A673 (cell line): ENCODE results near the gene ZBTB1. TPM values are rescaled to one million over a fixed set of nuclear protein-coding genes. Genes with fewer than 3 reads are reported as not detected.

Experiments
- BruUV-seq: library from RNA; stranded (reverse); fragments of 400-500 nt; replicated peaks from 2 replicates; lab custom pipeline; 2021; lab: Mats Ljungman, UMichigan
- CTCF ChIA-PET: fragments of 300-600 bp; sonication (Branson Sonifier 250); formaldehyde crosslinking; loops from one replicate; lab custom pipeline; 2022; ENCODE audit warnings: antibody characterized with exemption; lab: Charles Lee
- POLR2A ChIA-PET: fragments of 300-600 bp; sonication (Branson Sonifier 250); formaldehyde crosslinking; loops from one replicate; lab custom pipeline; 2022; ENCODE audit warnings: antibody characterized with exemption; ENCODE audit not compliant: low non-redundant PET; lab: Charles Lee
- DNase-seq: peaks from one replicate; pipeline ENCODE4 v3.0.0-alpha.2; 2015; ENCODE audit warnings: low spot score
- H3K27ac ChIP-seq: fragments of 200-600 bp; sonication (generic); 2 replicates; pipeline ENCODE4 v1.5.1; 2016; ENCODE audit warnings: mixed run types, low read depth, mild to moderate bottlenecking, mixed read lengths, antibody characterized with exemption, low read length; ENCODE audit not compliant: poor library complexity, severe bottlenecking
- H3K27me3 ChIP-seq: fragments of 200-600 bp; sonication (generic); replicated peaks from 2 replicates; pipeline ENCODE4 v1.6.1; 2017; ENCODE audit warnings: mixed run types, low read depth, mild to moderate bottlenecking, mixed read lengths, antibody characterized with exemption, low read length; ENCODE audit not compliant: insufficient read depth, poor library complexity
- H3K36me3 ChIP-seq: fragments of 200-600 bp; sonication (generic); 2 replicates; pipeline ENCODE4 v1.6.1; 2016; ENCODE audit warnings: mixed run types, mild to moderate bottlenecking, mixed read lengths, antibody characterized with exemption, low read length; ENCODE audit not compliant: insufficient read depth, poor library complexity, severe bottlenecking
- H3K4me1 ChIP-seq: fragments of 200-600 bp; sonication (generic); 2 replicates; pipeline ENCODE4 v1.6.1; 2017; ENCODE audit warnings: mixed run types, mild to moderate bottlenecking, mixed read lengths, antibody characterized with exemption, low read length; ENCODE audit not compliant: insufficient read depth, poor library complexity, severe bottlenecking
- H3K4me3 ChIP-seq: fragments of 200-600 bp; sonication (generic); 2 replicates; pipeline ENCODE4 v1.5.1; 2016; ENCODE audit warnings: low read depth, mixed run types, mild to moderate bottlenecking, mixed read lengths, low read length; ENCODE audit not compliant: poor library complexity, severe bottlenecking
- H3K9me3 ChIP-seq: fragments of 200-600 bp; sonication (generic); 2 replicates; pipeline ENCODE4 v1.6.1; 2016; ENCODE audit warnings: mixed run types, low read depth, mild to moderate bottlenecking, mixed read lengths, antibody characterized with exemption, low read length; ENCODE audit not compliant: poor library complexity, severe bottlenecking
- EZH2 ChIP-seq: fragments of 200-600 bp; sonication (generic); IDR thresholded peaks from 2 replicates; pipeline ENCODE4 v1.6.1; 2017; ENCODE audit warnings: borderline replicate concordance, low read depth, mild to moderate bottlenecking, mixed read lengths, antibody characterized with exemption, low read length; ENCODE audit not compliant: poor library complexity, severe bottlenecking
- intact Hi-C: fragments of 100-400 bp; cut with micrococcal nuclease; formaldehyde crosslinking; loops from one replicate; pipeline ENCODE4 v1.10.0; 2022; ENCODE audit not compliant: unreplicated experiment
- total RNA-seq: library from RNA; stranded (reverse); gene quantifications from 2 replicates; pipeline ENCODE4 v1.2.3, GENCODE V29; 2021
- TF ChIP-seq, protein P1 (sequence below): fragments of 300-800, 200-600 bp; sonication (generic); conservative IDR thresholded peaks from 2 replicates; pipeline ENCODE4 v1.5.1; 2017; ENCODE audit warnings: low read depth, mild to moderate bottlenecking, antibody characterized with exemption, low read length, moderate library complexity, mixed read lengths

Gene ZBTB1
- total RNA-seq, 1 experiment from 2014 or later = 37.7 TPM

- ChIA-PET CTCF (no interaction called here), POLR2A (interaction anchor here (0.6 to 0.7 kb wide), 2 partner anchors 31 to 36 kb away, joined by 3 read pairs; no protein-coding TSS in a partner anchor)
- no peak overlapping the region for H3K27ac ChIP-seq
- no TSS peak for BruUV-seq
- DNase-seq = no peak
- H3K36me3 ChIP-seq = no peaks in the 10 kb centered on the region
- no peaks in the 10 kb centered on the region for H3K27me3 ChIP-seq
- TF ChIP-seq, protein P1, sequence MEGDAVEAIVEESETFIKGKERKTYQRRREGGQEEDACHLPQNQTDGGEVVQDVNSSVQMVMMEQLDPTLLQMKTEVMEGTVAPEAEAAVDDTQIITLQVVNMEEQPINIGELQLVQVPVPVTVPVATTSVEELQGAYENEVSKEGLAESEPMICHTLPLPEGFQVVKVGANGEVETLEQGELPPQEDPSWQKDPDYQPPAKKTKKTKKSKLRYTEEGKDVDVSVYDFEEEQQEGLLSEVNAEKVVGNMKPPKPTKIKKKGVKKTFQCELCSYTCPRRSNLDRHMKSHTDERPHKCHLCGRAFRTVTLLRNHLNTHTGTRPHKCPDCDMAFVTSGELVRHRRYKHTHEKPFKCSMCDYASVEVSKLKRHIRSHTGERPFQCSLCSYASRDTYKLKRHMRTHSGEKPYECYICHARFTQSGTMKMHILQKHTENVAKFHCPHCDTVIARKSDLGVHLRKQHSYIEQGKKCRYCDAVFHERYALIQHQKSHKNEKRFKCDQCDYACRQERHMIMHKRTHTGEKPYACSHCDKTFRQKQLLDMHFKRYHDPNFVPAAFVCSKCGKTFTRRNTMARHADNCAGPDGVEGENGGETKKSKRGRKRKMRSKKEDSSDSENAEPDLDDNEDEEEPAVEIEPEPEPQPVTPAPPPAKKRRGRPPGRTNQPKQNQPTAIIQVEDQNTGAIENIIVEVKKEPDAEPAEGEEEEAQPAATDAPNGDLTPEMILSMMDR = no peak
- TF ChIP-seq EZH2 = no peak
- H3K9me3 ChIP-seq = peaks cover 11% of the 10 kb centered on the region
- H3K4me3 ChIP-seq = peak overlapping the region; percentile 59
- intact Hi-C loops = loop anchor here (2.0 to 10.0 kb wide), 2 partner anchors 95 to 223 kb away; no protein-coding TSS in a partner anchor
- H3K4me1 ChIP-seq = no peaks in the 10 kb centered on the region
These were observed 36.8 kb downstream of the ZBTB1 start for GRCh38 chr14:64541261-64541971.

GRCh38 chr14:64541972-64542835 is 37.6 kb downstream of the ZBTB1 start:
- peaks cover 11% of the 10 kb centered on the region for H3K9me3 ChIP-seq
- no peak for DNase-seq
- ChIA-PET POLR2A (interaction anchor here (0.6 to 0.7 kb wide), 2 partner anchors 31 to 37 kb away, joined by 3 read pairs; no protein-coding TSS in a partner anchor), CTCF (no interaction called here)
- H3K36me3 ChIP-seq = no peaks in the 10 kb centered on the region
- no peak overlapping the region for H3K27ac ChIP-seq
- intact Hi-C loops = loop anchor here (2.0 to 10.0 kb wide), 2 partner anchors 95 to 223 kb away; no protein-coding TSS in a partner anchor
- no peaks in the 10 kb centered on the region for H3K4me1 ChIP-seq
- no peaks in the 10 kb centered on the region for H3K27me3 ChIP-seq
- H3K4me3 ChIP-seq = peak overlapping the region; percentile 9
- TF ChIP-seq, protein P1 = no peak
- no peak for TF ChIP-seq EZH2
- TSS peak; percentile 46 for BruUV-seq

DNA sequence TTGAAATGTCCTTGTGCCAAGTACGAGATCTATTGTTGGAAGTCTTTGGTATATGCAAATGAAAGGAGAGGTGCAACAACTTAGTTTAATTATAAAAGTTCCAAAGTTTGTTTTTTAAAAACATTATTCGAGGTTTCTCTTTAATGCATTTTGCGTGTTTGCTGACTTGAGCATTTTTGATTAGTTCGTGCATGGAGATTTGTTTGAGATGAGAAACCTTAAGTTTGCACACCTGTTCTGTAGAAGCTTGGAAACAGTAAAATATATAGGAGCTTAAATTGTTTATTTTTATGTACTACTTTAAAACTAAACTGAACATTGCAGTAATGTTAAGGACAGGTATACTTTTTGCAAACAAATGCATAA is 38.2 kb downstream of the ZBTB1 start:
- H3K4me1 ChIP-seq = no peaks in the 10 kb centered on the region
- no peaks in the 10 kb centered on the region for H3K36me3 ChIP-seq
- no TSS peak for BruUV-seq
- H3K27me3 ChIP-seq = no peaks in the 10 kb centered on the region
- TF ChIP-seq EZH2 = no peak
- TF ChIP-seq, protein P1 = no peak
- CTCF ChIA-PET = no interaction called here
- POLR2A ChIA-PET = no interaction called here
- peaks cover 11% of the 10 kb centered on the region for H3K9me3 ChIP-seq
- no peak overlapping the region for H3K27ac ChIP-seq
- no peak for DNase-seq
- peak overlapping the region; percentile 9 for H3K4me3 ChIP-seq
- intact Hi-C loops = loop anchor here (10.0 kb wide), 1 partner anchor 222 kb away; no protein-coding TSS in a partner anchor
